Renal cortex interstitium (tissue), 11 donors: ENCODE measurements around the gene TPTE2. TPM values are rescaled to one million over a fixed set of nuclear protein-coding genes. Genes with fewer than 3 reads are reported as not detected.
"Not testable (repeated sequence)": the region's sequence is repeated elsewhere in the genome, so short reads cannot be mapped to it uniquely, and the experiment has no call there.

Experiments used
- DNase-seq, 11 donors: peaks; one replicate each; pipeline ENCODE4 v3.0.0-alpha.2; 2013; ENCODE audit warnings: low read depth in 9 of 11, low spot score in 4 of 11; ENCODE audit errors: extremely low read depth in 1 of 11
- polyA plus RNA-seq, 3 donors: library from polyadenylated mRNA; unstranded; fragments of 120-200 nt; gene quantifications; one replicate each; pipeline ENCODE4 v1.2.1, GENCODE V29; 2013; ENCODE audit not compliant: insufficient read length in 3 of 3

TPTE2 gene
- polyA plus RNA-seq, 3 donors = 0.17 to 0.50 (median 0.27) TPM

DNA sequence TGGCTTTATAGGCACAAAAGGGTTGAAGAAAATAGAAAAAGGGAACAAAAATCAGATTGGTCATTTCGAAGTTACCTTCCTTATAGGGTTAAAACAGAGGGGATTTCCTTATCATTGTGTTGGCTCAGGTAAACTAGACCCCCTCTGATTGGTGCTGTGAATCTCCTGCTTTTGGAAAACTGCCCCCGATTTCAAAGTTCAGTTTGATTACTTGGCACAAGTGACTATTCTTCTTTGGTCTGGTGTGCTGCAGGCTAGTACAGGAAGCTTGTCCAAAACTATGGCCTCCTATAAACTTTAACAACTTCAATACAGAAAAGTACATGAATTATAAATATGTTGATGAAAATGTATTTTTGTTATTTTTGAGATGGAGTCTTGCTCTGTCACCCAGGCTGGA, 13.9 kb upstream of the TPTE2 start:
- DNase-seq = no peak

DNA sequence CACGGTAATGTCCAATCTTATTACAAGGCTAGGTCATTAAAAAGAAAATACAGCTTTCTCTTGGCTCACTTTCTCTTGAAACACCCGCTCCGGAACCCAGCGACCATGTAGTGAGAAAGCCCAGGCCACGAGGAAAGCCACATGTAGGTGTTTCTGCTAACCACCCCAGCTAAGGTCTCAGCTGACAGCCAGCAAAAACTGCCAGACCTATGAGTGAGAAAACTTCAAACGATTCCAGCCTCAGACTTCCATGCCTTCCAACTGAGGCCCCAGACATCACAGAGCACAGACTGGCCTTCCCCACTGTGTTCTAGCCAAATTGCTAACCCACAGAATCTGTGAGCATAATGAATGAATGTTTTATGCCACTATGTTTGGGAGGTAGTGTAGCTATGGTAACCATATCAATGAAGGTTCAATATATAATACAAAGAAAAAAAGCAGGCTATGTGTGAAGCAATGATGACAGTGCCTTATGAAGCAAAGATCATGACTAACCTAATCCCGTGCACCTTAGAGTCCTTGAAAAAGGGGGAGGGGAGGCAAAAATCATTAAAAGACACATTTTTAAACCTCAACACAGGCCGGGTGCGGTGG, 11.9 kb upstream of the TPTE2 start:
- no peak for DNase-seq

DNA sequence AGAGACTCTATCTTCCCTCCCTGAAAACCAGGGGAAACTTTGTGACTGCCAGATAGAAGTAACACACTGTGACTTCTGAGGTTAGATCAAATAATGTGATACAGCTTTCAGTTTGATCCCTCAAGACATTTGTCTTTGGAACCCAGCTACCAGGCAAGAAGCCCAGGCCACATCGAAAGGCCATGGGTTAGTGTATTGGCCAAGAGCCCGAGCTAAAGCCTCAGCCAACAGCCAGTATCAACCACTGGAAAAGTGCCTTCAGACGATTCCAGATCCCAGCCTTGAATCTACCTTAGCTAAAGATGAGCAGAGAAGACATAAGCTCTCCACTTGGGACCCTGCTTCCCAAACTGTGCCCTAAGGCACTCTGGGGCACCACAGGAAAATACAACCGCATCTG, 10.9 kb upstream of the TPTE2 start:
- no peak for DNase-seq

DNA sequence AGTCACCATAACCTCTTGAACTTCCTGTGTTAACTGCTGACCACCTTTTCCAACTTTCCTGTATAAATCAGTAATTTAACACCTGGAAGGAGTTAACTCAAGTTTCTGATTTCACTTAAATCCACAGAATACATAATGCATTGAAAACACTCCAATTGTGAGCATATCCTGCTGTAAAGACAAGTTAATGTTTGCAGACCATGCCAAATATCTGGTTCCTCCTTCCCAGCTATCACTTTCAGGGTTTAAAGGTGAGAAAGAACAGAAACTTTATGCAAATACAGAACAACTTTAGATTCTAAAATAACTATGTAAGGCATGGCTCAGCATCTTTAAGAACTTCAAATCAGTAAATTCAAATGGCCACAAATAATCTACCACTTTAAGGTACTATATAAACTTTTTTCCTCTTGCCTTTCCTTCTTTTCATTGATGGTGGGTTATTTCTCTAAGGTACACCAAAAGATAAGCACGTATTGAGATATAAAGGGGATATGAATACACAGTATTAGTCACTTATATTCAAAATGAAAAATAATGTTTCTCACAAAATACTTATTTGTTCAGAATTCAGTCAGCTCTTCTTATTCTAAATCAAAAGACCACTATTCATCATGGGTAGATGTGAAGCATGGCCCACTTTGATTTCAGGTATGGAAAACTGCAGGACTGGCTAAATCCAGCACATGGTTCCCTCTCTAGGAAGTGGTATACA, 6.6 kb upstream of the TPTE2 start:
- DNase-seq = peak in 1 of 11 donors; percentile 5

DNA sequence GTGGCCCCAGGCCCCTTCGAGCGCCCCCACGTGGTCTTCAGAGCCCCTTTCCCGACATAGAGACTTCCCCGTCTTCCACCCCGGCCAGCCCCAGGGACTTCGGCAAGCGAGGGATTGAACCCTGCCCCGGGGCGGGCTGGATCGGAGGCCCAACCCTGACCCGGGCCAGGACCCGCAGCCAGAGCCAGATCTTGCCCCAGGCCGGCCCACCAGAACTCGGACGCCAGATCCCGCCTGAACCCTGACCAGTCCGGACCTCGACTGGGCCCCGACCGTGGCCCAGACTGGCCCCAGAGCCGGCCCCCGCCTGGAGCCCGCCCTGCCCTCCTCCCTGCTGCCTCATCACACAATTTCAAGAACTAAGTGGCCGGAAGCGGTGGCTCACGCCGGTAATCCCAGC, 253 bp upstream of the TPTE2 start:
- no peak for DNase-seq

DNA sequence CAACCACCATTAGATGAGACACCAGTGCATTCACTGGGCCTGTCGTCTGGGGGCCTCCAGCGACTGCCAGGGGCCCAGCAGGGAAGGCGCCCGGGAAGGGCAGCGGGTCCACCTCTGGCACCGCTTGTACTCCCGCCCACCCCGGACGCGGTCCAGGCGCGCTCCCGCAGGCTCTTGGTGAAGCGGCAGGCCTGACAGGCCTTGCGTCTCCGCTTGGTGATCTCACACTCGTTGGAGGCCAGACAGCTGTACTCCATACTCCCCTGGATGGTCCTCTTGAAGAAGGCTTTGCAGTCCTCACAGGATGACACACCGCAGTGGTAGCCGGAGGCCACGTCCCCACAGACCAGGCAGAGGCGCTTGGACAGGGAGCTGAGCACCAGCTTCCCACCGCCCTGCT, 660 bp downstream of the TPTE2 start:
- not testable (repeated sequence) for DNase-seq

DNA sequence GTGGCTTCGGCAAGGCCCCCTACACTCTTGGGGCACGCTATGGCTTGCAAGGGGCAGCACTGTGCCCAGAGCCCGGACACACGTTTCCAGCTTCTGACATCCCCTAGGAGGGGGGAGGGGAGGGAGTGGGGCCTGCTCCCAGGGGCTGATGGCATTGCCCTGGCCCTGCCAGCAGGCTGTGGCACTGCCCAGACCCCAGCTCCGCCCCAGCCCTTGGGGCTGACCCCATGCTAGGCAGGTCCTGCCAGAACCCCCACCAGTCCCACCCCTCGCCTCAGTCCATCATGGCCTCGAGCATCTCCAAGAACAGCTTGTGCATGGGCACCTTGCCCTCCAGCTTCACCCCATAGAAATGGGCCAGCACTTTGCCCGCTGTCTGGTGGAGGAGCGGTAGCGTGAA, 1.6 kb downstream of the TPTE2 start:
- not testable (repeated sequence) for DNase-seq

DNA sequence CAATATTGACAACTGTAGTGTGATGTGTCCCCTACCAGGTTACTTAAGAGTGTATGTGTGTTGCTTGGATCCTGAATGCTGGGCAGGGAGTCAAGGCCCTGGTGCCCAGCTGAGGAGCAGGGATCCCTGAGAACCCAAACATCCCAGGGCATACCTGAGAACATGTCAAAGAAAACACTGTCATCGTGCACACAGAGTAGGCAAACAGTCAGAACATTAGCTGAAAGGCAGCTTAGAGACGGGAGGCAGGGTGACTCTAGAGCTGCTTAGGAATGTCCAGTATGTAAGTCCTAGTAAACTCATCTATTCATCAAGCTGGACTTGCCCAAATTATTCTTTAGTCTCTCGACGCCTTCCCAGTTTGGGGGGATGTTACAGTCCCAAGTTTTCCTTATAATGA, 4.0 kb downstream of the TPTE2 start:
- DNase-seq = not testable (repeated sequence)

DNA sequence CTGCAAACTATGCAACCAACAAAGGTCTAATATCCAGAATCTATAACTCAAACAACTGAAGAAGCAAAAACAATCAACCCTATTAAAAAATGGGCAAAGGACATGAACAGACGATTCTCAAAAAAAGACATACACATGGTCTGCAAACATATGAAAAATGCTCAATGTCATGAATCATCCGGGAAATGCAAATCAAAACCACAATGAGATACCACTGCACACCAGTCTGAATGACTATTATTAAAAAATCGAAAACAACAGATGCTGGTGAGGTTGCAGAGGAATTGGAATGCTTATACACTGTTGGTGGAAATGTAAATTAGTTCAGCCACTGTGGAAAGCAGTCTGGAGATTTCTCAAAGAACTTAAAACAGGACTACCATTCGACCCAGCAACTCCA, 12.1 kb downstream of the TPTE2 start:
- not testable (repeated sequence) for DNase-seq

DNA sequence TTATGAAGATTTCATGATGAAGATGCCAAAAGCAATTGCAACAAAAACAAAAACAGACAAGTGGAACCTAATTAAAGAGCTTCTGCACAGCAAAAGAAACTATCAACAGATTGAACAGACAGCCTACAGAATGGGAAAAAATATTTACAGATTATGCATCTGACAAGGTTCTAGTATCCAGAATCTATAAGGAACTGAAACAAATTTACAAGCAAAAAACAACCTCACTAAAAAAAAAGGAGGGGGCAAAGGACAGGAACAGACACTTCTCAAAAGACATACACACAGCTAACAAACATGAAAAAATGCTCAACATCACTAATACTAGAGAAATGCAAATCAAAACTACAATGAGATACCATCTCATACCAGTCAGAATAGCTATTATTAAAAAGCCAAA, 35.7 kb downstream of the TPTE2 start:
- not testable (repeated sequence) for DNase-seq

DNA sequence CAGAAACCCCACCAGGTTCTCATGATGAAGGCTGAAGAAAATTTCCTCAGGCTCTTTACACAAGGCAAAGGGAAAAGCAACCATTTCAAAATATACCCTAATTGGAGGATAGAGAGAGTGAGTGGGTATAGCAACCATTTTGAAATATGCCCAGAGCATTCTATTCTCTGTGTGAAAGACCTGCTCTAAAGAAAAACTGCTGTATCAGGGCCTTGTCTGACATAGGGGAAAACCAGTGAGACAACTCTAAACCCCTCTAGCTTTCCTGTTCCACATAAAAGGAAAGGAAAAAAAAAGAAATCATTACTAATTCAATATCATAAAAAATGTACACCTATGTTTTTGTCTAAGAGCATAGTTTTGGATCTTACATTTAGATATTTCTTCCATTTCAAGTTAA, 42.3 kb downstream of the TPTE2 start:
- no peak for DNase-seq

DNA sequence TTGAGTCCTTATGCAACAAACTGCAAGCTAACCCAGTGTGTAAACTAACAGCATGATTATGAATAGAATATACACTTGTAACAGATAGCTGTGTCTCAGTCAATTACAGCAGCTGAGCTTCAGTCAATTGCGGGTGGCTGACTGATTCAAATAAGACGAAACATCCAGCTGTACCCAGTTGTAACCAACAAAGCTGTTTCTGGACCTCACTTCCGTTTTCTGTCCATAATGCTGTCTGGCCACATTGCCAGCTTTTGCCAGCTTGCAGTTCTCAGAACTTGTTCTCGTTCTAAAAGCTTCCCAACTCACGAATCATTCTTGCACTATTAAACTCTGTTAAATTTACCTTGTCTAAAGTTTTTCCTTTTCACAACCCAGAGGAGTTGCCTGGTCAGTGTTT, 53.7 kb downstream of the TPTE2 start:
- DNase-seq = not testable (repeated sequence)

DNA sequence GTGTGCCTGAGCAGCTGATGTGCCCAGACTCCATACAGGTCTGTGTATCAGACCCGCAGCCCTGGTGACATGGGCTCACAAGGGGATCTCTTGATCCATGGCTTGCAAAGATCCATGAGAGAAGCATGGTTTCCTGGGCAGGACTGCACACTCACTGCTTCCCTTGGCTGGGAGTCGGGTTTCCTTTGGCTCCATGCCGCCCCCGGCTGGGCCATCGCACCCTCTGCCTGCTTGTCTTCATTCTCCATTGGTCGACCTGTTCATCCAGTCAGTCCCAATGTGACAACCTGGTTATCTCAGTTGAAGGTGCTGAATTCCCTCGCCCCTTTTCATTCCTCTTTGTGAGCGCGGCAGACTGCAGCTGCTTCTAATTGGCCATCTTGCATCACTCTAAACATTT, 101.2 kb downstream of the TPTE2 start:
- DNase-seq = not testable (repeated sequence)

DNA sequence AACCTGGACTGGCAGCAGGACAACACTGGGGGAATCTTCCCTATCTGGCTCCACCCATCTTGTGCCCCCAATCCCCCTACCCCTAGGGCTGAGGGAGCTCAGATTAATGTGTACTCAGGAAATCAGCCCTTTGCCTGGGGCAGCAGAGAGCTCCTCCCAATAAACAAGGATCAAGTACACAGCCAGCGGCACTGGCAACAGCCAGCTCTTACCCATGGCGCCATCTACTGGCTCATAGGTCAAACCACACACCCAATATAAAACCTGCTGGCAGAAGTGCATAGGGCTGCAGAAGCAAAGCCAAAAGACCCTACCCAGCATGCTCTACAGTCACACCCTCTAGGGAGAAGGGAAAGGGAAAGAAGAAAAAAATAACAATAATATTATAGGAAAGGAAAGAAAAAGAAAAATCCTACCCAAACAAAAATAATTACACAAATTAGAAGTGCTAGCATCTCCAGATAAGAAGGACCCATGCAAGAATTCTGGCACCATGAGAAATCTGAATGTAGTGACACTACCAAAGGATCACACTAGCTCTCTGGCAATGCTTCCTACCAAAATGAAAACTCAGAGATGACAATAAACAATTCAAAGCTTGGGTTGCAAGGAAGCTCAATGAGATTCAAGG, 122.2 kb downstream of the TPTE2 start:
- DNase-seq = peak in 3 of 11 donors; percentile 0 to 2 (median 1)

DNA sequence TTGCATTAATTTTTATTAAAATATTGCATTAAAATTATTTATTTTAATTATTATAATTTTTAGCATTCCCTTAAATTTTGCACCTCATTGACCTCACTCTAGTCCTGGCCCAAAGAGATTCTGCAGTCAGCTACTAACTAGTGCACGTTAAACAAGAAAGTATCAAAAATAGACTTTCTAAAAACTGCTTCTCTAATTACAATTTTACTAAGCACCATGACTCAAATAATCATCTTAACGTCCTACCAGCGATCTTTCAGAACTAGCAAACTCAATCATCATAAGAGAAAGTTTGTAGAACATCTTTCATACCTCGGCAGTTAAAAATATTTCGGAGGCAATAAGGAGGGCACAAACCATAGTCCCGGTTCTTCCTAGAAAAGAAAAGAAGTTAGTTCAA, 123.6 kb downstream of the TPTE2 start:
- DNase-seq = not testable (repeated sequence)

DNA sequence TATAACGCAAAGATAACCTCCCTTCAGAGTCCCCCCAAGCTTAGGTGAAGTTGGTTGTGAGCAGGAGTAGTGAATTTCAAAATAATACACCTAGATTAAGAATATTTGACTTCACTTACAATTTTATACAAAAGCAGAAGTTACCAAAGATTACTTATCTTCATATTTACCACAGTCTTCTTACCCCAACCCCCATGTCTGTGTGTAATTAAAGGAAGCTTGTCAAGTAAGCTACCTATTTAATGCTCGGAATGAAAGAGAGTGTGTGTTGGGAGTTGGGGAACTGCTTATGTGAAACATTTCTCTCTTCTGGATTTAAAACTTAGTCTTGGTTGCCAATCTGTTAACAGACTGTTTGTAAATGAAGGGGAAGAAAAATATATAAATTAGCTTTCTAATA, 139.1 kb downstream of the TPTE2 start:
- DNase-seq = not testable (repeated sequence)

DNA sequence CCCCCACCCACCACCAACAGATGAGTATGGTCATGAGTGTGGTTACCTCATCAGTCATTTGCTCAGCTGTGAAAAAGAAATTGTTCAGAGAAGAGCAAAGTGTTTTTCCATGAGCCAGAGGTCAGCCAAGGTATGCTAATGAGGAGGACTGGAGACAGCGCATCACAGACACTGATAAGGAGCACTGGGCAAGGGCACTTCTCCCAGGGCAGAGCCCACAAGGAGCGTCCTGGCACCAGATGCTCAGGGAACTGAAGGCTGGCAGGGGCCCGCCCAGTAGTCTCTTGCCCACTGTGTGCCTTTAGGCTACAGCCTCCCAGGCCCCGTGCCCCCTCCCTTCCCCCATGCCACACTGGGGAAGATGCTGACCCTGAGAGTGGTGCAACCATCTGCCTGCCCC, 148.8 kb downstream of the TPTE2 start:
- not testable (repeated sequence) for DNase-seq

DNA sequence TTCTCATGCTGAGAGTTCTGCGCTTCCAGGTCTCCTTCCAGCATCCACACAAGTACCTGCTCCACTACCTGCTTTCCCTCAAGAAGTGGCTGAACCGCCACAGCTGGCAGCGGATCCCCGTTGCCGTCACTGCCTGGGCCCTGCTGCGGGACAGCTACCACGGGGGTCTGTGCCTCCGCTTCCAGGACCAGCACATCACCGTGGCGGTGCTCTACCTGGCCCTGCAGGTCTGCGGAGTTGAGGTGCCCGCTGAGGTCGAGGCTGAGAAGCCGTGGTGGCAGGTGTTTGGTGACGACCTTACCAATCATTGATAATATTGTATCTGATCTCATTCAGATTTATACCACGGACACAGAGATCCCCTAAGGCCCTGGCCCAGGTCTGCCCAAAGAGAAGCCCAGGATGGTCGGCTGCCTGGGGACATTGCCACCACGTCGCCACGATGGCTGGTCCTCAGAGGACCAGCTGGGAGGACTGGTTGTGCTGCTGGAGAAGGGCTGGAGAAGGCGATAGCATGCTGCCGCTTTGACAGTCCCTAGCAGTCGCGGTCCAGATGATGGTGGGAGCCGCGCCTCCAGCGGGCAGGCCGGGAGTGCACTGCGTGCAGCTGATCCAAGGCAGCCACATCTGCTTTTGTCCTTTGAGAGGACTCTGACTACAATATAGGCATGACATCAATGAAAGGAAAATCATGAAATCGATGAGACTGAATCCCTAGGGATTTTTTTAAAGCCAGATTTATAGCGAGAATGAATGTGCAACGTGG, 178.4 kb downstream of the TPTE2 start:
- DNase-seq = not testable (repeated sequence)

DNA sequence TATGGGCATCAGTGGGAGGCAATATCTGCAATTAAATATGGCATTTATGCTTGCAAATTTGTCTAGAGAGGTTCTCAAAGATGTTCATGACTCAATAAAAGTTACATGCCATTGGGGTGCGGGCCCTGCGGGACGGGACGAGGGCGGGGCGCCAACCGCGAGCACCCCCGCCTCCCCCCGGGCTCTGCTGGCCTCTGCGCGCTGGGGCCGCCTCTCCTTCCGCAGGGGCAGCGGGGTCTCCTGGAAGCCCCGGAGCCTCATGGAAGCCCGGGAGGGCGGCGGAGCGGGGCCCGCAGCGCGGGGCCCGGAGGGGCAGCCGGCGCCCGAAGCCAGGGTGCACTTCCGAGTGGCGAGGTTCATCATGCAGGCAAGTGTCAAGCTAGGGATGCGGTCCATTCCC, 179.2 kb downstream of the TPTE2 start:
- no peak for DNase-seq
